NCI-H510A treated with DMSO at 0.1 percent for 48 hours (cell line): ENCODE results near the gene AGTRAP.

Experiments used
- DNase-seq: peaks from one replicate; lab custom pipeline; 2025; lab: John Stamatoyannopoulos, UW

The AGTRAP gene

DNA sequence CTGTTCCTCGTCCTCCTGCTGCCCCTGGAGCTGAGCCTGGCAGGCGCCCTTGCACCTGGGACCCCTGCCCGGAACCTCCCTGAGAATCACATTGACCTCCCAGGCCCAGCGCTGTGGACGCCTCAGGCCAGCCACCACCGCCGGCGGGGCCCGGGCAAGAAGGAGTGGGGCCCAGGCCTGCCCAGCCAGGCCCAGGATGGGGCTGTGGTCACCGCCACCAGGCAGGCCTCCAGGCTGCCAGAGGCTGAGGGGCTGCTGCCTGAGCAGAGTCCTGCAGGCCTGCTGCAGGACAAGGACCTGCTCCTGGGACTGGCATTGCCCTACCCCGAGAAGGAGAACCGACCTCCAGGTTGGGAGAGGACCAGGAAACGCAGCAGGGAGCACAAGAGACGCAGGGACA, 29.6 kb upstream of the AGTRAP start:
- no peak for DNase-seq

DNA sequence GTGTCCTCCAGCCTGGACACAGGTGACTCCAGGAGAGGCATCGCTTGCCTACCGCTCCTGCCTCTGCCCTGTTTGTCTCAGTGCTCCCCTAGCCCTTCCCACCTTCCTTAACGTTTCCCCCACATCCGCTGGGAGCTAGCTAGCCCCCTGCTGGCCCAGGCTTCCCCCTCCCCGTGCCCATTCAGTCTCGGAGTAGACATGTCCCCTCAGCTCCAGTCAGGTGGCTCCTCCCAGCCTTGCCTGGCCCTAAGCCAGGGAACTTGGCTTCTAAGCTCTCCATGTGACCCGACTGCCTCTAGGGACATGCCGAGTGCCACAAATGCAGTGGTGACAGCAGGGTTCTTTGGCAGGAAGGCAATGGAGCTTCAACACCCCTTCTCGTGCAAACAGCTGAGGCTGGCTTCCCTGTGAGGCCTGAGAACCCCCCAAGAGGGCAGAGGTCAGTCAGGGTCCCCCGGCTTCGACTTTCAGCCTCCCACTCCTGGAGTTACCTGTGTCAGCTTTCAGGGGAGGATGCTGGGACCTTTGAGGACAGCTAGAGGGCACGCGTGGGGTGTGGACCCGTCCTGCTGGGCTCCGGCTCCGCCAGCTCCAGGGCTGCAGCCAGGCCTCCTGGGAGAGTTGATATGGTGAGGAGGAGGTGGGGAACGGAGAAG, 28.2 kb upstream of the AGTRAP start:
- peak; percentile 81 for DNase-seq

GRCh38 chr1:11708554-11709350, 27.2 kb upstream of the AGTRAP start:
- no peak for DNase-seq

DNA sequence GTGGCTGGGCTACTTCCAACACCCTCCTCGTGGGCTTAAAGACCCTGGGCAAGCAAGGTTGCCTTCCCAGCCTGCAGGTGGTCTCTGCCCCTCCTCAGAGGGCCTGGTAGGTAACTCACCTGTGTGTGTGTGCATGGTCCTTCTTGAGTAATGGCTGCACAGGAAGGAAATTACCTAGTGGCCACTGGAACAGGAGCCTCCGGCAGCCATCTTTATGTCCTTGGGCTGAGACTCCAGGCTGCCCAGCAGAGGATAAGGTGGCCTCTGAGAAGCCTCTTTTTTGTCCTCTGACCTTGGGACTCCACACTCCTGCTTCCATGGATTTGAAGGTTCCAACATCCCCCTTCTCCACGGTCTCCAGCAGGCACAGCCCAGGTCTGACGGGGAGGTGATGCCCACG, 24.4 kb upstream of the AGTRAP start:
- DNase-seq, result no peak

DNA sequence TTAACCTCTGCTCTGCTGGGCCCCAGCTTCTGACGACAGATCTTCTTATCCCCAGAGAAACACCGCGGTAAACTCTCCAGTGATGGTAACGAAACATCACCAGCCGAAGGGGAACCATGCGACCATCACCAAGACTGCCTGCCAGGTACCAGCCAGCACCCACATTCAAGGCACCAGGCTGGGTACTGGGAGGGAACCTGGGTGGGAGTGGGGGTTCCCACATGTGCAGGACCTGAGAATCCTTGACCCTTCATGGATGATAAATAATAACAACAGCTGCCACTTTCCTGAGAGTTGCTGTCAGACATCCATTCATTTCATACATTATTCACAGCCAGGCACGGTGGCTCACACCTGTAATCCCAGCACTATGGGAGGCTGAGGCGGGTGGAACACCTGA, 23.7 kb upstream of the AGTRAP start:
- DNase-seq, result no peak

- no peak for DNase-seq
These were observed 22.8 kb upstream of the AGTRAP start for GRCh38 chr1:11713095-11713494.

GRCh38 chr1:11714831-11715575, 20.9 kb upstream of the AGTRAP start:
- DNase-seq, result no peak

- DNase-seq, result peak; percentile 82
These were observed 16.5 kb upstream of the AGTRAP start for GRCh38 chr1:11719313-11720032.

DNA sequence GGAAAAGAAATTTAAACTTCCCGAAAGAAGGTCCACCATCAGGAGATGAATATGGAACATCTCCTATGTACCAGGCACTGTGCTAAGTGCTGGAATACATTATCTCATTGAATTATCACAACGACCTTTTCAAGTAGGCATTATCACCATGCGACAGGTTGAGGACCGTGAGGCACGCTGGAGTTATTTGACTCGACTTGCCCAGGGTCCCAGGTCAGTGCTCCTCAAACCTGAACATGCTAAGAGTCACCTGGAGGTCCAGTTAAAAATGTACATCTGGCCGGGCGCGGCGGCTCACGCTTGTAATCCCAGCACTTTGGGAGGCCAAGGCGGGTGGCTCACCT, 15.9 kb upstream of the AGTRAP start:
- no peak for DNase-seq

DNA sequence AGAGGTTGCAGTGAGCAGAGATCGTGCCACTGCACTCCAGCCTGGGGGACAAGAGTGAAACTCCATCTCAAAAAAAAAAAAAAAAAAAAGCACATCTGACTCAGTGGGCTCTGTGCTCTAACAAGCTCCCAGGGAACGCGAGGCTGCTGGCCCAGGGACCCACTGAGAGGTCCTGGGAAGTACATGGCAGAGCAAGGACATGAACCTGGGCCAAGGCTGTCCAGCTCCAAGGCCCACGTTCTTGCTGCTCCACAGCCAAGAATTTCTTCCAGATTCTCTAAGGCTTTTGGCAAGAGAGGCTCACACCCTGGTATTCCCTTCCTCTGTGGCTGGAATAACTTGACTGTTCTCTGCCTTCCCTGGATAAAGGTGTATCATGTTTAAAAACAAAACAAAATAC, 15.4 kb upstream of the AGTRAP start:
- no peak for DNase-seq

GRCh38 chr1:11721311-11721710, 14.6 kb upstream of the AGTRAP start:
- DNase-seq, result no peak

- DNase-seq, result no peak
These were observed 13.4 kb upstream of the AGTRAP start for GRCh38 chr1:11722538-11722937.

- no peak for DNase-seq
These were observed 10.3 kb upstream of the AGTRAP start for GRCh38 chr1:11725616-11726015.

GRCh38 chr1:11727119-11727518, 8.8 kb upstream of the AGTRAP start:
- no peak for DNase-seq

DNA sequence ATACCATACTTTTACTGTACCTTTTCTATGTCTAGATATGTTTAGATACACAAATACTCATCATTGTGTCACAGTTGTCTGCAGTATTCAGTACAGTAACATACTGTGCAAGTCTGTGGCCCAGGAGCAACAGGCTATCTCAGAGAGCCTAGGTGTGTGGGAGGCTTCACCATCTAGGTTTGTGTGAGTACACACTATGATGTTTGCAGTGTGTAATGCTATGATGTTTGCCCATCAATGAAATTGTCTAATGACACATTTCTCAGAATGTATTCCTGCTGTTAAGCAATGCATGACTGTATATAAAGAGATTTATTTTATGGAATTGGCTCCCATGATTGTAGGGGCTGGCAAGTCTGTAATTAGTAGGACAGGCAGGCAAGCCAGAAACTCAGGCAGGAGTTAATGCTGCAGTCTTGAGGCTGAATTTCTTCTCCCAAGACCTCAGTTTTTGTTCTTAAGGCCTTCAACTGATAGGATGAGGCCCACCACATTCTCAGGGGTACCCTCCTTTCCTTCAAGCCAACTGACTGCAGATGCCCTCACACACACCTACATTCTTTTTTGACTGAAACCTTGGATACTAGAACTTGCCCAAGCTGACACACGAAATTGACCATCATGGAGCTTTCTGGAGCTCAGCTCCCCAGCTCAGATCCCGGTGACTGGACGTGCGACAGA, 7.7 kb upstream of the AGTRAP start:
- no peak for DNase-seq

GRCh38 chr1:11729155-11729497, 6.8 kb upstream of the AGTRAP start:
- no peak for DNase-seq

GRCh38 chr1:11729498-11730428, 6.2 kb upstream of the AGTRAP start:
- DNase-seq, result no peak

GRCh38 chr1:11730429-11730891, 5.5 kb upstream of the AGTRAP start:
- DNase-seq, result no peak

DNA sequence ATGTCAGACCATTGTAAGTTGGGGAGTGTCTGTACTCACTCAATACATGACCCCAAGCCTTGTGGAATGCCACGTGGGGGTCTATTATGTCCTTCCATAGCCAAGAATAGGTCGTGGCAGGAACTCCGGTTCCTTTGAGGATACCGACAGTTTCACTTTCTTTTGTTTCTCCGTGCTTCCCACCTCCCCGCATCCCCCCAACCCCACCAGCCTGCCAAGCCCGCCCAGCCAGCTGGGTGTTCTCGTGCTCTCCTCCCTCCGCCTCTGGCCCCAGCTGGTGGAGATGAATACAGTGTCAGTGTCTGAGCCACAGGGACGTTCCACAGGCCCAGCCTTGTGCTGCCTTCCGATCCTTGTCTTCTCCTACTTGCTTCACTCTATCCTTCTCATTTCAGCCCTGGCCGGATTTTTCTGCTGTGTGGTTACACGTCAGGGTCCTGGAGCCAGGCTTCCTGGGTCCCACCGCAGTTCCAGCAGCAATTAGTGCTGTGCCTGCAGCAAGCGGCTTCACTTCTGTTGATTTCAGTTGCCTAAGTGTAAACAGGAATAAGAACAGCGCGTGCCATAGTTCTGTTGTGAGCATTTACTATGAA, 4.1 kb upstream of the AGTRAP start:
- no peak for DNase-seq

GRCh38 chr1:11733306-11733705, 2.6 kb upstream of the AGTRAP start:
- DNase-seq, result no peak

GRCh38 chr1:11735531-11735853, 444 bp upstream of the AGTRAP start:
- DNase-seq, result no peak
